HPDE6-E6E7 (cell line): Measurements from ENCODE around the gene MAN1A1.

Experiments
- DNase-seq: peaks from one replicate; pipeline ENCODE4 v3.0.0; 2011; ENCODE audit warnings: missing footprints; ENCODE audit errors: extremely low spot score

Gene MAN1A1

DNA sequence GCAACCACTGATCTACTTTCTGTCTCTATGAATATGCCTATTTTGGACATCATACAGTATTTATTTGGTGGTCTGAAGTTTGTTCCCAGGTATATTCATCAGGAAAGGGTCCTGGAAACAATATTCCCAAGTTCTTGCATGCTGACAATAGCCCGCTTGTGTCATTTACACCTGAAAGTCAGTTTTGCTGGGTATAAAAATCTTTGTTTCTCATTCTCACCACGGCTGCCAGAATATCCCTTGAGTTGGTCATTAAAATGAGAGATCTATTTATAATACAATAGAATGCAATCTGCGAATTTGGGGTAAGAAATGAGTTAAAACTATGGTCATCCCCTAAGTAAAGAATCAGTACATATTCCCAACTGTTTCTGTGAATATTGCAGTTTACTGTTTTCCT lies 79.0 kb downstream of the MAN1A1 start:
- no peak for DNase-seq

DNA sequence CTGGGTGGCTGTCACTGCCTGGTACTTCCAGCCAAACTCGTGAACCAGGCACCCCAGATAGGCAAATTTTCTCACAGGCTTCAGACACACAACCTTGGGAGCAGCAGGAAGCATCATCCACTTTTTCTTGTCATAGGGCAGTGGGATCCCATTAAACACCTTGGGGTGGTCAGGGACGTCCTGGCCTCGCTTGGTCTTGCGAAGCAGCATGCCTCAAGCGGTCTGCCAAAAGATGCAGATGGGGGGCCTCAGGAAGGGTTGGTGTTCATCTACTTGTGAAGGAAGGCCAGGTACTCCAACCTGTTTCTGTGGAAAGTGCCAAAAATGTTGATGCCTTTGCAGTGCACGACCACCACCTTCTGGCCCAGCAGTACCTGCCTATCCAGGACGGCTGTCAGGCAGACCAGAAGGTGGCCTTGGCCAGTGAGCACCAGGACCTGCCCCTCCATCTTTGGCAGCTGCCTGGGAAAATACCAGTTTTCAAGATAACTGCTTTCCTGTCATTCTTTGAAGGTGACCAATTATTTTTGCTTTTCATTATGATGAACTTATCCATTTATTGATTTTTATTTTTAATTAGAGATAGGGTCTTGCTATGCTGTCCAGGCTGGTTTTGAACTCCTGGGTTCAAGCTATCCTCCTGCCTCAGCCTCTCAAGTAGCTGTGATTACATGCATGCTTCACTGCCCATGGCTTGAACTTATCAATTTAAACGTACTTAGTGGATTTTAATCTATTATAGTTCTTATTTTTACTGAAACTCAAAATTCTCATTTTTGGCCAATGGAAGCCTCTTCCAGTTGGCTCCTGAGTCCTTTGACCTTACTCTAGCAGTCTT lies 80.1 kb downstream of the MAN1A1 start:
- DNase-seq = no peak

GRCh38 chr6:119267126-119267905 lies 82.2 kb downstream of the MAN1A1 start:
- DNase-seq = no peak

GRCh38 chr6:119264854-119265397 lies 84.6 kb downstream of the MAN1A1 start:
- no peak for DNase-seq

- no peak for DNase-seq
These were observed 86.9 kb downstream of the MAN1A1 start for GRCh38 chr6:119262612-119263011.

DNA sequence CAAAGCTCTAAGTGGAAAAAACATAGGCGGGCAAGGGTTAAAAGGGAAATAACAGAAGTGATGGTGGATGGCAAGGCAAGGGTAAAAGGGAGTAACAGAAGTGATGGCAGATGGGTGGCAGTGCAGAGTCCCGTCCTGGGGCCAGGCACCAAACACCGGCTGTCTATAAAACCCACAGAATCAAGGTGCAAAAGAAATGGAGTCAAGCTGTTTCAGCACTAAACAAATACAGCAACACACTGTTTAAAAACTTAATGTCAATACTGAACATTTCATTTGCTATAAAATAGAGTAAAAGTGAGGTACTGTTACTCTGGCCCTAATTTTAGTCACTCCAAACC lies 87.6 kb downstream of the MAN1A1 start:
- DNase-seq = no peak

DNA sequence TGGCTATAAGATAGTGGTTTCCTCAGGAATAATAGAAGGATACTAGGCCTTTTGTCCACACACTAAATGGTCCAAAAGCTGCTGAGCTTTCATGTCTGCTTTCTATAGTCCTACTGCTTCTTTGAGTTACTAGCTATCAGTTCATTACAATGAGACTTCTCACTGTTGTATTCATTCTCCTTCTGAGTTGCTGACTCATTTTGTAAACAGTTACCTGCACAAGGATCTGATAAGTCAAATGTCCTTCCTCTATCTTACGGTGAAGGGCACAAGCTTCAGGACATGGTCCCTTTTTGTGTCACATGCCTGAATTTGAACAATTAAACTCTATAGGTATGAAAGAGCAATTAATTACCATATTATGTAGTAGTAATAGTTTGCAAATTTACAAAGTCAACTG lies 90.5 kb downstream of the MAN1A1 start:
- DNase-seq = no peak

DNA sequence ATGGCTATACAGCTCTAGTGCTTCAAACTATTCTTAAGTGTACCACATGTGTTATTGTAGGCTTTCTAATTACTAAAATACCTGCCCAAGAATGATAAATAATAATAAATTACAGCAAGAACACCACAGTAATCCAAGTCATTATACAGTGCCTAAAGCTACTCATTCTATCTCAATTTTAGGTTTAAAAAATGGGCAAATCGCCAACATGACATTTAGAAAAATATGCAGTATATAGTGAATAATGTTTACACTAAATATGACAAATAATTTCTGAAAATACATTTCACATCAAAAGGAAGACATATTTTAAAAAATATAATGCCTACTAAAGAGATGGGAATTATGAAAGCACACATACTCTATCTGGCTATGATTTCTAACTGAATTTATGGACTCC lies 91.8 kb downstream of the MAN1A1 start:
- no peak for DNase-seq

DNA sequence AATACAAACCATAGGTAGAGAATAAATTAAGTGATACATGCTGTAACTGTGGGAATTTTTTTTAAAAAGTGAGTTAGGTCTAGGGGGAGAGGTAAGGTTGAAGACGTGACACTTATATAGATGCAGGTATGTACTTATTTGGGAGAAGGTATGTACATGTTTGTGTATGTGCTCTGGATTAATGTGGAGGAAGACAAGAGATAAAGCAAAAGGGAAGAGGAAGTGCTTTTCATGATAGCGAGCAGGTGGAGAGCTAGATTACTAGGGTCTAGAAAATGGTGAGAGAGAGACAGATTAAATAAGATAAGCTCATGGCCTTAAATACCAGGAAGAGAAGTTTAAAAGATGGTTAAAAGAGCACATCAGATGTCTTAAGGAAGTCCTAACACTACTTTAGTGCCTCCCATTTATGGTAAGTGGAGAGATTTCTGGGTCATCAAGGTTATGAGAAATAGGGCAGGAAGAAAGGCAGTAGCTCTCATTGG lies 92.5 kb downstream of the MAN1A1 start:
- no peak for DNase-seq

- DNase-seq = no peak
These were observed 93.2 kb downstream of the MAN1A1 start for GRCh38 chr6:119256392-119256791.

GRCh38 chr6:119255492-119255891 lies 94.1 kb downstream of the MAN1A1 start:
- DNase-seq = no peak

DNA sequence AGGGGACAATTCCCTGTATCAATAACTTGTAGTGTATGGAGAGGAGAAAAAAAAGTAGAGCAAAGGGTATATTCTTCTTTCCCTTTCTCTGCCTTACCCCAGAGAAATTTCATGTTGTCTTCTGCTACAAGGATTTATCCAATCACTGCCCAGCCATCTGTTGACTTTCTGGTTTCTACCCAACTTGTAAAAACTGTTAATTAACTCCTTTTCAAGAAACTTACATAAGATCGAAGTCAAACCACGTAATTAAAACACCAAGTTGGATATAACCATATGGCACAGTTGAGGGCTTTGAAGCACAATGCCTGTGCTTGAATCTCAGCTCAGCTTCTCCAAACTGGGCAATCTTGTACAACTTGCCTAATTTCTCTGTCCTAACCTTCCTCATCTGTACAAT lies 99.5 kb downstream of the MAN1A1 start:
- no peak for DNase-seq

DNA sequence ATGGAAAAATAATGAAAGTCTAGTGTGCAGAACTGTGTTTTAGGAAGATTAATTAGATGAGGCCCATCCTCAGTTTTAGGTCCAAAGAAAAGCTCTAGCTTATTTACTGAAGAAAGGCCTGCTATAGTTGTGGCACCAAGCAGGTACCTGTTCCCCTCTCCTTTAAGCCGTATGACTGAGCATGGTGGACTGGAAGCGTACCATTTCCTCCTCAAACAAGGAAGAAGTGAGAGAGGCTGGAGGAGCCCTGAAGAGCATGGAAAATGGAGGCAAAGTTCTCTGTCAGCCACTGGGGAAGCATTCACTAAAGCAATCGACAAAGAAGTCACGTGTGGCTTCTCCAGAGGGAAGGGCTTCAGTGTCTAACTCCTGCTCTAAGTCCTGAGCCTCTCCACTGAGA lies 100.2 kb downstream of the MAN1A1 start:
- no peak for DNase-seq

- DNase-seq = no peak
These were observed 102.1 kb downstream of the MAN1A1 start for GRCh38 chr6:119247504-119247903.

- DNase-seq = no peak
These were observed 105.9 kb downstream of the MAN1A1 start for GRCh38 chr6:119243657-119244056.

DNA sequence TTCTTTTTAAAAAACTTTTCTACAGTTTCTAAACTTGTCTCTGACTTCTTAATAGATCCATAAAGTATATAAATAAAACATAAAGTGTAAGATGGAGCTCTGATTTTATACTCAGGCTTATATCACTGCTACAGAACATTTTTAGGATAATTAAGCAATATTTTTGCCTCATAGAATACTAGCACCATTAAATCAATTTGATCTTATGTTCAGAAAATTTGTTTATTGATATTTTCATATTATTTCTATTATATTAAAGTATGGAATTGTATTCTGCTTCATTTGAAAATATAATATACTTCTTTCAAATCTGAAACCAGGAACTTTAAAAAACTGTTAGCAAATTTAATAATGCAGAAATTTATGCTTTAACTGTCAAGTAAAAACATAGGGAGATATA lies 106.5 kb downstream of the MAN1A1 start:
- DNase-seq = no peak

DNA sequence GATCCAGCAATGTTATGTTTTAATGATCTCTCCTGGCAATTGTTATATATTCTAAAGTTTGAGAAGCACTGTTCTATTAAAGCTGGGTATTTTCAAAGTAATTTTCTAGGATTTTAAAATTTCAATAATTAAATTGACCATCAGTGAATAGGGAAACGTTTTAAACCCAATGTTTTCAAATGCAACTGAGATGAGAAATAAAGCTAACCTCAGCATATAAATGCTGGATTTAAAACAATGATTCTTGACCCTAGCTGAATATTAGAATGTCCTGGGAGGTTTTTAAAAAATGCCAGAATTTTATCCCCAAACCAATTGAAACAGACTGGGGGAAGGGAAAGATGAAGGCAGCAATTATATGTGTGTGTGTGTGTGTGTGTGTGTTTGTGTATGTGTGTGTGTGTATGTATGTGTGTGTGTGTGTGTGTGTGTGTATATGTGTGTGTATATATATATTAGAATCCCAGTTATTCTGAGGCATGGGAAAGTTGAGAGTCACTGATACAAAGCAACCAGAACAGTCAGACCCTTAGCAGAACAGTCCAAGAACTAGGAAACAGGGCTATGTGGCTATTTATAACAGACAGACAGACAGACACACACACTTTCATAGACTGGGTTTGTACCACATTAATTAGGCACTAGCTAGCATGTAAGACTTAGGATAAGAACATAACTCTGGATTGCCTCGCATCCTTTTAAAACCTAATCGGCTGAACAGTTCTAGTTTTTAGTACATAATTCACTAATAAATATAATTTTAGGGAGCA lies 107.8 kb downstream of the MAN1A1 start:
- DNase-seq = no peak

DNA sequence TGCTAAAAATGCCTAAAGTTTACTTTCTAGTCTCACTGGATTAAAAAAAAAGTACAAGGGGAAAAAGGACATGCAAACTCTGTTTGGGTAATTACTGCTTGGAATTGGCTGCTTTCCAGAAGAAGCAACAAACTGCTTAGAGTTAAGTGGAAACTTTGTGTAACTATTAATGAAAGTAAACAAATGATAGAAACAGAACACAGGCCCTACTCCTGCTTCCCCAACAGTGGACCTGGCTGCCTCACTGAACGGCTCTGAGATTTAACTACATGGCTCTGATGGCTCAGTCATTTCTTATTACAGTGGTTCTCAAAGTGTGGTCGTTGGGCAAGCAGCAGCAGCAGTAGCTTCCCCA lies 108.5 kb downstream of the MAN1A1 start:
- no peak for DNase-seq

DNA sequence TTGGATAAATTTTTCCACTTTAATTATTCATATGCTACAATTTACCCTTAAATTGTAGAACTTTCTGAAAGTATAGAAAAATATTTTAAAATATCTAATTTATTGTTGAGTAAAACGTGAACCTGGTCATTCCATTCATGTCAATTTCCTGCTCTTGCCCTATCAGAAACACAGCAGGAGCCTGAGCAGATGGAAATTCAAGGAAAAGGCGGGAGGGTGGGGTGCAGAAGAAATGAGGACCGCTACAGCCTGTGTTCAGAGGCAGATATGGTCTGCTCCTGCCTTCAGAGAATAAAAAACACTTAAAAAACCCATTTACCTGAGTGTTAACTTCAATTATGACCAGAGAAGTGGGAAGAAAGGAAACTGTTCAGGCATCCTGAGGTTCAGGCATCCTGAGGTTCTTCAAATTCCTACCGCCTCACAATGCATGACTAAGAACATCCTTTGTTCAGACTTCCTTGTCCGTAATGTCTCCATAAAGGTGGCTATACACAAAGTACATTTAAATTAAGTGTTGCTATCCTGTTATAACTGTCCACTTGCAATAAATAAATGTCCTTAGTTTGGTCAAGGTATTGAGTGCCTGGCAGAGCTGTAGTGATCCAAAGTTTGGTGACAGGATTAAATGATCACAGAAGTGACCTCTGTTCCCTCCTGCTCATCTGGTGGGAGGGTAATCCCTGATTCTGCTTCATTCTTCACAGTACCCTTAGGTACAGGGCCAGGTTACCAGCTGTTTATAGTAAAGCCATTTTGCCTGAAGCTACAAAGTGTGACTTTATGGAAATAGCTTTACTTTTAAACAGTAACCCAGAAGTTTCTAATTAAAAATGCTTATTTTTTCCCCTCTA lies 109.1 kb downstream of the MAN1A1 start:
- DNase-seq = no peak

DNA sequence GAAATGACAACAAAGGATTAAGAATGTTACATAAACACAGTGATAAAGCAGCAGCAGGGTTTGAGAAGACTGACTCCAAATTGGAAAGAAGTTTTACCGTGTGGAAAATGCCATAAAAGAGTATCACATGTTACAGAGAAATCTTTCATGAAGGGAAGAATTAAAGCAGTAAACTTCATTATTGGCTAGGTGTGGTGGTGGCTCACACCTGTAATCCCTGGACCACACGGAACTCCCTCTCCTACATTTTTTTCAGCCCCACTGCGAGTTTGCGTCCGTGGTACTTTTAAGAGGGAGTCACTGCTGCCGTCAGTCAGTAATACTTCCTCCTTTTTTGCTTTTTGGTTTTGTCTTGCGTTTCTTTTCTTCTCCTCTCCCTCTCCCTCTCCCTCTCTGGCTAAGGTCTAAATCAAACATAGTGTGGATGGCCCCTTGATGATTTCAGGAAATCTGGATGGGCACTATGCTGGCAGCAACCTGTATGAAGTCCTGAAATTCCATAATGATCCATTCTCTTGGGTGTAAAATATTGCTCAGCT lies 112.3 kb downstream of the MAN1A1 start:
- DNase-seq = no peak

- no peak for DNase-seq
These were observed 114.6 kb downstream of the MAN1A1 start for GRCh38 chr6:119234941-119235340.
